Thyroid gland (tissue), 4 donors: ENCODE measurements around the gene NUAK2.

Experiments
- POLR2A ChIP-seq, 2 donors: fragments of 450-650 bp; IDR thresholded peaks; one replicate each; pipeline ENCODE4 v1.6.1; 2017; ENCODE audit warnings: antibody characterized with exemption in 2 of 2, mild to moderate bottlenecking in 2 of 2, moderate library complexity in 1 of 2
- TF ChIP-seq, protein P1 (sequence below), 6 experiments: fragments of 200-600 bp in 3 of 6; fragments of 450-650 bp in 3 of 6; sonication (generic) in 3 of 6; IDR thresholded peaks; one replicate each; pipeline ENCODE4 v1.5.1; 2016 to 2019; ENCODE audit warnings: antibody characterized with exemption in 6 of 6, mild to moderate bottlenecking in 2 of 6, inconsistent platforms in 1 of 6, moderate library complexity in 1 of 6

DNA sequence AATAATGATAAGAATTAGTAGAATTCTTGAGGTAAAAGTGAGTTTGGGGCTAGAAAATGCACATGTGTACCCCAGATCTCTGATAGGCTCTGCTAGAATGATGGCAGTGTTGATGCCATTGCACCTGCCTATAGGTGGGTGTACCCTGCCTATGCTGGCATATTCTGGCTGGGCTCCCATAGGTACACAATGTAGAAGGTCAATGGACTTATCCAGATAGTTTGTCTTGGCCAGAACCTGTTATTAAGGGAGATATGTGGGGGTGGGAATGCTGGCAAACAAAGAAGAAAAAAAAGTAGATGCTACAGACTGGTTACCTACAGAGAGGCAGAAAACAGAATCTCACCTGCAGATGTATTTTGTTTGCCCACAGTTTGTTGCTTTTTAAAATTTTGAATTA lies 49.2 kb upstream of the NUAK2 start:
- TF ChIP-seq, protein P1, sequence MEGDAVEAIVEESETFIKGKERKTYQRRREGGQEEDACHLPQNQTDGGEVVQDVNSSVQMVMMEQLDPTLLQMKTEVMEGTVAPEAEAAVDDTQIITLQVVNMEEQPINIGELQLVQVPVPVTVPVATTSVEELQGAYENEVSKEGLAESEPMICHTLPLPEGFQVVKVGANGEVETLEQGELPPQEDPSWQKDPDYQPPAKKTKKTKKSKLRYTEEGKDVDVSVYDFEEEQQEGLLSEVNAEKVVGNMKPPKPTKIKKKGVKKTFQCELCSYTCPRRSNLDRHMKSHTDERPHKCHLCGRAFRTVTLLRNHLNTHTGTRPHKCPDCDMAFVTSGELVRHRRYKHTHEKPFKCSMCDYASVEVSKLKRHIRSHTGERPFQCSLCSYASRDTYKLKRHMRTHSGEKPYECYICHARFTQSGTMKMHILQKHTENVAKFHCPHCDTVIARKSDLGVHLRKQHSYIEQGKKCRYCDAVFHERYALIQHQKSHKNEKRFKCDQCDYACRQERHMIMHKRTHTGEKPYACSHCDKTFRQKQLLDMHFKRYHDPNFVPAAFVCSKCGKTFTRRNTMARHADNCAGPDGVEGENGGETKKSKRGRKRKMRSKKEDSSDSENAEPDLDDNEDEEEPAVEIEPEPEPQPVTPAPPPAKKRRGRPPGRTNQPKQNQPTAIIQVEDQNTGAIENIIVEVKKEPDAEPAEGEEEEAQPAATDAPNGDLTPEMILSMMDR (IDR thresholded peaks at IDR 0.05), result no peak
- TF ChIP-seq POLR2A (IDR thresholded peaks at IDR 0.05), result no peak
